A673 (cell line): ENCODE measurements around the gene GABARAP. TPM values are rescaled to one million over a fixed set of nuclear protein-coding genes. Genes with fewer than 3 reads are reported as not detected.

ENCODE experiments used
- BruUV-seq: library from RNA; stranded (reverse); fragments of 400-500 nt; replicated peaks from 2 replicates; lab custom pipeline; 2021; lab: Mats Ljungman, UMichigan
- CTCF ChIA-PET: fragments of 300-600 bp; sonication (Branson Sonifier 250); formaldehyde crosslinking; loops from one replicate; lab custom pipeline; 2022; ENCODE audit warnings: antibody characterized with exemption; lab: Charles Lee
- POLR2A ChIA-PET: fragments of 300-600 bp; sonication (Branson Sonifier 250); formaldehyde crosslinking; loops from one replicate; lab custom pipeline; 2022; ENCODE audit warnings: antibody characterized with exemption; ENCODE audit not compliant: low non-redundant PET; lab: Charles Lee
- DNase-seq: peaks from one replicate; pipeline ENCODE4 v3.0.0-alpha.2; 2015; ENCODE audit warnings: low spot score
- H3K27ac ChIP-seq: fragments of 200-600 bp; sonication (generic); 2 replicates; pipeline ENCODE4 v1.5.1; 2016; ENCODE audit warnings: mixed run types, low read depth, mild to moderate bottlenecking, mixed read lengths, antibody characterized with exemption, low read length; ENCODE audit not compliant: poor library complexity, severe bottlenecking
- H3K27me3 ChIP-seq: fragments of 200-600 bp; sonication (generic); replicated peaks from 2 replicates; pipeline ENCODE4 v1.6.1; 2017; ENCODE audit warnings: mixed run types, low read depth, mild to moderate bottlenecking, mixed read lengths, antibody characterized with exemption, low read length; ENCODE audit not compliant: insufficient read depth, poor library complexity
- H3K36me3 ChIP-seq: fragments of 200-600 bp; sonication (generic); 2 replicates; pipeline ENCODE4 v1.6.1; 2016; ENCODE audit warnings: mixed run types, mild to moderate bottlenecking, mixed read lengths, antibody characterized with exemption, low read length; ENCODE audit not compliant: insufficient read depth, poor library complexity, severe bottlenecking
- H3K4me1 ChIP-seq: fragments of 200-600 bp; sonication (generic); 2 replicates; pipeline ENCODE4 v1.6.1; 2017; ENCODE audit warnings: mixed run types, mild to moderate bottlenecking, mixed read lengths, antibody characterized with exemption, low read length; ENCODE audit not compliant: insufficient read depth, poor library complexity, severe bottlenecking
- H3K4me3 ChIP-seq: fragments of 200-600 bp; sonication (generic); 2 replicates; pipeline ENCODE4 v1.5.1; 2016; ENCODE audit warnings: low read depth, mixed run types, mild to moderate bottlenecking, mixed read lengths, low read length; ENCODE audit not compliant: poor library complexity, severe bottlenecking
- H3K9me3 ChIP-seq: fragments of 200-600 bp; sonication (generic); 2 replicates; pipeline ENCODE4 v1.6.1; 2016; ENCODE audit warnings: mixed run types, low read depth, mild to moderate bottlenecking, mixed read lengths, antibody characterized with exemption, low read length; ENCODE audit not compliant: poor library complexity, severe bottlenecking
- CTCF ChIP-seq: fragments of 300-800, 200-600 bp; sonication (generic); conservative IDR thresholded peaks from 2 replicates; pipeline ENCODE4 v1.5.1; 2017; ENCODE audit warnings: low read depth, mild to moderate bottlenecking, antibody characterized with exemption, low read length, moderate library complexity, mixed read lengths
- EZH2 ChIP-seq: fragments of 200-600 bp; sonication (generic); IDR thresholded peaks from 2 replicates; pipeline ENCODE4 v1.6.1; 2017; ENCODE audit warnings: borderline replicate concordance, low read depth, mild to moderate bottlenecking, mixed read lengths, antibody characterized with exemption, low read length; ENCODE audit not compliant: poor library complexity, severe bottlenecking
- intact Hi-C: fragments of 100-400 bp; cut with micrococcal nuclease; formaldehyde crosslinking; loops from one replicate; pipeline ENCODE4 v1.10.0; 2022; ENCODE audit not compliant: unreplicated experiment
- total RNA-seq: library from RNA; stranded (reverse); gene quantifications from 2 replicates; pipeline ENCODE4 v1.2.3, GENCODE V29; 2021

GABARAP gene
- total RNA-seq, 1 experiment from 2014 or later, result 296 TPM

GRCh38 chr17:7237266-7237760 is 4.9 kb downstream of the GABARAP start:
- BruUV-seq, result no TSS peak
- intact Hi-C loops, result no loop called here
- H3K27ac ChIP-seq, result peak overlapping the region; percentile 95
- no peak for DNase-seq
- peaks cover 39% of the 10 kb centered on the region for H3K4me1 ChIP-seq
- H3K27me3 ChIP-seq, result no peaks in the 10 kb centered on the region
- ChIA-PET POLR2A (no interaction called here), CTCF (interaction anchor here (0.5 to 1.5 kb wide), 2 partner anchors 10 to 17 kb away, joined by 5 to 7 read pairs; no protein-coding TSS in a partner anchor)
- peak overlapping the region; percentile 96 for H3K4me3 ChIP-seq
- peaks cover 39% of the 10 kb centered on the region for H3K36me3 ChIP-seq
- no peaks in the 10 kb centered on the region for H3K9me3 ChIP-seq
- no peak for TF ChIP-seq CTCF
- no peak for TF ChIP-seq EZH2

- Histone ChIP-seq H3K9me3 (no peaks in the 10 kb centered on the region), H3K4me1 (peaks cover 44% of the 10 kb centered on the region), H3K27ac (peak overlapping the region; percentile 95), H3K4me3 (peak overlapping the region; percentile 96), H3K27me3 (no peaks in the 10 kb centered on the region), H3K36me3 (peaks cover 39% of the 10 kb centered on the region)
- no peak for DNase-seq
- no peak for TF ChIP-seq EZH2
- TF ChIP-seq CTCF, result no peak
- no TSS peak for BruUV-seq
- intact Hi-C loops, result no loop called here
- ChIA-PET CTCF (interaction anchor here (1.0 kb wide), 1 partner anchor 16 kb away, joined by 3 read pairs; no protein-coding TSS in a partner anchor), POLR2A (interaction anchor here (0.5 kb wide), 1 partner anchor 332 kb away, joined by 4 read pairs; no protein-coding TSS in a partner anchor)
Observed at GRCh38 chr17:7236808-7237207, 5.4 kb downstream of the GABARAP start.

- Histone ChIP-seq H3K36me3 (peaks cover 36% of the 10 kb centered on the region), H3K4me1 (peaks cover 38% of the 10 kb centered on the region), H3K9me3 (no peaks in the 10 kb centered on the region), H3K27me3 (no peaks in the 10 kb centered on the region), H3K4me3 (no peak overlapping the region), H3K27ac (no peak overlapping the region)
- DNase-seq, result no peak
- TF ChIP-seq CTCF, result no peak
- CTCF ChIA-PET, result interaction anchor here (1.0 kb wide), 1 partner anchor 15 kb away, joined by 3 read pairs; no protein-coding TSS in a partner anchor
- BruUV-seq, result no TSS peak
- intact Hi-C loops, result no loop called here
- POLR2A ChIA-PET, result no interaction called here
Observed at GRCh38 chr17:7235693-7236665, 6.3 kb downstream of the GABARAP start.
